Sciatic nerve (tissue), 2 donors: ENCODE measurements around the gene SPIN1. TPM values are rescaled to one million over a fixed set of nuclear protein-coding genes. Genes with fewer than 3 reads are reported as not detected.

Experiments used
- ATAC-seq: fragments of 200-7000 bp; cut with Tn5 transposase; one replicate; pipeline ENCODE4 v1.9.1; 2020; ENCODE audit warnings: mild to moderate bottlenecking, moderate library complexity
- DNase-seq: peaks from one replicate; pipeline ENCODE4 v3.0.0-alpha.2; 2020; ENCODE audit warnings: low spot score
- intact Hi-C: fragments of 100-400 bp; cut with DNase I; formaldehyde crosslinking; loops from one replicate; pipeline ENCODE4 v1.14.2; 2022
- total RNA-seq: library from RNA; stranded (reverse); fragmentation: NEBNext Ultra II Directional; extraction: Animal tissue kit (Norgen Biotek cat#: 25700); gene quantifications from one replicate; pipeline ENCODE4 v1.2.1, GENCODE V29; 2021
- donor health status: DM: no; HTN: no; CAD: no.
- donor health status: DM: no; HTN: no; CAD: no.

SPIN1 gene
- total RNA-seq, 1 donor from 2014 or later: 98.0 TPM

DNA sequence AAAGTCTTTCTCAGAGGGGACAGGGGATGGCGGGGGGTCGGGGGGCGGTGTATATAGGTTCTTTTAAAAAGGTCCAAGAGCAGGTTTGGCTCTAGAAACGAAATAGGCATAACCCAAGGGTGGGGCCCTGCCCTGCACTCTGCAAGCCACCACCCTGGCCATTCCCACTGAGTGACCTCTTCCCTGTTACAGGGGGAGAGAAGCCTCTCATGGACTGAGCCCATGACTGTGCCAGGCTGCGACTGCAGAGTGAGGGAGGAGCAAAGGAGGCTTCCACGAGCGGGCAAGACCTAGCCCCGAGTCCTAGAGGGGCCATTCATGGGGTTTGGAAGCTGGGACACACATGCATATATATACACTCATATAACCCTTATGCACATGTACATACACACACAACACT lies 136.7 kb downstream of the SPIN1 start:
- ATAC-seq: no peak
- intact Hi-C loops: no loop called here
- no peak for DNase-seq

DNA sequence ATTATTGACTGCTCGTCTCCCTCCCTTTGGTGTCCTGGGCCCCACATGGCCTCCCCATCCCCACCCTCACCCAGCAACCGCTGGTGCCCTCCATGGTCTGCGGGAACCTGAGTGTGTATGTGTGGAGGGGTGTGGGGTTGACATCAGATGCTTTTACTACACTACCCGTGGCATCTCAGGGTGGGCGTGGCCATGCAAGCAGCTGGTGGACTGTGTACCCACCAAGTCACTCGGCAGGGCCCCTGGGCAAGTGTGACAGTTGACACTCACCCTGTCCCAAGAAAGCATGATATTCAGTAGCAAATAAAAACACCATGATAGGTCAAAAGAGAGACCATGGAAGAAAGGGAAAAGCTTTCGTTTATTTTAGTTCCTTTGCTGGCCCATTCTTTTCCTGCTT lies 139.4 kb downstream of the SPIN1 start:
- no peak for ATAC-seq
- DNase-seq: no peak
- intact Hi-C loops: no loop called here

Other genes starting within 250 kb of the SPIN1 start
- gene SPATA31C2, start 250.0 kb upstream of the SPIN1 start, total RNA-seq: not detected
- 1.3 TPM for gene NXNL2, start 146.7 kb downstream of the SPIN1 start, total RNA-seq